ENCODE data around the gene SERPINI1.

DNA sequence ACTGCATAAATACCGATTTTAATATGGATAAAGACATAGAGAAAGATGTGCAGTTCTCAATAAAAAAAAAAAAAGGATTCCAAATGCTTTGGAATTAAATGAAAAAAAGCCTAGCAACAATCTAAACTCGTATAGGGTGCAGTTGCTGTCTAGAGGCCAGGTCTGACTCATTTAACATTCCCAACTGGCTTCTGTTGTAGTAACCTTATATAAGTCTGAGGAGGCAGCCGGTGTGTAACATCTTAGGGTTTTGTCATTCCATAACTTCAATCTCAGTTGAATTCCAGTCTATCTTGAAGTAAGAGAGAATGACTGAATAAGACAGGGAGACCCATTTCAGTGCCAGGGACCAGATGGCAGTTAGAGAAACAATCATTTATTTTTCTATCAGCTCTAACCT, 7.3 kb upstream of the SERPINI1 start:
- TF ChIP-seq, protein P1, sequence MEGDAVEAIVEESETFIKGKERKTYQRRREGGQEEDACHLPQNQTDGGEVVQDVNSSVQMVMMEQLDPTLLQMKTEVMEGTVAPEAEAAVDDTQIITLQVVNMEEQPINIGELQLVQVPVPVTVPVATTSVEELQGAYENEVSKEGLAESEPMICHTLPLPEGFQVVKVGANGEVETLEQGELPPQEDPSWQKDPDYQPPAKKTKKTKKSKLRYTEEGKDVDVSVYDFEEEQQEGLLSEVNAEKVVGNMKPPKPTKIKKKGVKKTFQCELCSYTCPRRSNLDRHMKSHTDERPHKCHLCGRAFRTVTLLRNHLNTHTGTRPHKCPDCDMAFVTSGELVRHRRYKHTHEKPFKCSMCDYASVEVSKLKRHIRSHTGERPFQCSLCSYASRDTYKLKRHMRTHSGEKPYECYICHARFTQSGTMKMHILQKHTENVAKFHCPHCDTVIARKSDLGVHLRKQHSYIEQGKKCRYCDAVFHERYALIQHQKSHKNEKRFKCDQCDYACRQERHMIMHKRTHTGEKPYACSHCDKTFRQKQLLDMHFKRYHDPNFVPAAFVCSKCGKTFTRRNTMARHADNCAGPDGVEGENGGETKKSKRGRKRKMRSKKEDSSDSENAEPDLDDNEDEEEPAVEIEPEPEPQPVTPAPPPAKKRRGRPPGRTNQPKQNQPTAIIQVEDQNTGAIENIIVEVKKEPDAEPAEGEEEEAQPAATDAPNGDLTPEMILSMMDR (conservative IDR thresholded peaks at IDR 0.05) = no peak
- TF ChIP-seq ZFX (IDR thresholded peaks at IDR 0.05) = no peak

All from C4-2B (cell line).